Sigmoid colon (tissue), 4 donors: ENCODE data around the gene KRTAP5-10.

ENCODE experiments used
- EP300 ChIP-seq, 4 donors: sonication (generic); formaldehyde crosslinking; IDR thresholded peaks; one replicate each; pipeline ENCODE4 v1.6.1; 2017; ENCODE audit warnings: antibody characterized with exemption in 4 of 4
- POLR2A ChIP-seq, 2 donors: fragments of 450-650 bp; IDR thresholded peaks; one replicate each; pipeline ENCODE4 v1.6.1; 2016; ENCODE audit warnings: antibody characterized with exemption in 2 of 2, mild to moderate bottlenecking in 2 of 2, moderate library complexity in 2 of 2
- POLR2AphosphoS5 ChIP-seq, 4 donors: sonication (generic); formaldehyde crosslinking; IDR thresholded peaks; one replicate each; pipeline ENCODE4 v1.6.1; 2017; ENCODE audit warnings: antibody characterized with exemption in 4 of 4
- TF ChIP-seq, protein P1 (sequence below), 4 experiments: fragments of 450-650 bp in 3 of 4; fragments of 200-600 bp in 1 of 4; IDR thresholded peaks; one replicate each; pipeline ENCODE4 v1.5.1; 2016 to 2019; ENCODE audit warnings: antibody characterized with exemption in 4 of 4, mild to moderate bottlenecking in 3 of 4, moderate library complexity in 2 of 4

DNA sequence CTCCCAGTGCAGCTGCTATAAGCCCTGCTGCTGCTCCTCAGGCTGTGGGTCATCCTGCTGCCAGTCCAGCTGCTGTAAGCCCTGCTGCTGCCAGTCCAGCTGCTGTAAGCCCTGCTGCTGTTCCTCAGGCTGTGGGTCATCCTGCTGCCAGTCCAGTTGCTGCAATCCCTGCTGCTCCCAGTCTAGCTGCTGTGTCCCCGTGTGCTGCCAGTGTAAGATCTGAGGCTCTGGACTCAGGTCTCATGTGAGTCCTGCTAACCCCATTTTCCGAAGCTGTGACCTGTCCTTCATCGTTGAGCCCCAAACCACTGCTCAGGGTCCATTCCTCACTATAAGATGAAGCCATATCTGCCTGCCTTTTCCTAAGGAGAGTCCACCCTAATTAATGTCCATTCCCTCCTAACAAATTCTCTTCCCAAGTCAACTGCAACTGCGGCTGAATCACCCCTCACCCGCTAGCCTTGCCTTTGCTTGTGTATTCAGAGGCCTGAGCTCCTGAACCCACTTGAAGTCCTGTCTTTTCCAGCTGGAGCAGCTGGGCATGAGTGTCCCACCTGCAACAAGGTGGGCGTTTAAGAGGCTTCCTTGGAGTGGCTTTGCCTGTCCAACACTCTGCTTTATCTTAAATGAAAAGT lies 37.7 kb upstream of the KRTAP5-10 start:
- TF ChIP-seq EP300 (IDR thresholded peaks at IDR 0.05), result no peak
- TF ChIP-seq, protein P1, sequence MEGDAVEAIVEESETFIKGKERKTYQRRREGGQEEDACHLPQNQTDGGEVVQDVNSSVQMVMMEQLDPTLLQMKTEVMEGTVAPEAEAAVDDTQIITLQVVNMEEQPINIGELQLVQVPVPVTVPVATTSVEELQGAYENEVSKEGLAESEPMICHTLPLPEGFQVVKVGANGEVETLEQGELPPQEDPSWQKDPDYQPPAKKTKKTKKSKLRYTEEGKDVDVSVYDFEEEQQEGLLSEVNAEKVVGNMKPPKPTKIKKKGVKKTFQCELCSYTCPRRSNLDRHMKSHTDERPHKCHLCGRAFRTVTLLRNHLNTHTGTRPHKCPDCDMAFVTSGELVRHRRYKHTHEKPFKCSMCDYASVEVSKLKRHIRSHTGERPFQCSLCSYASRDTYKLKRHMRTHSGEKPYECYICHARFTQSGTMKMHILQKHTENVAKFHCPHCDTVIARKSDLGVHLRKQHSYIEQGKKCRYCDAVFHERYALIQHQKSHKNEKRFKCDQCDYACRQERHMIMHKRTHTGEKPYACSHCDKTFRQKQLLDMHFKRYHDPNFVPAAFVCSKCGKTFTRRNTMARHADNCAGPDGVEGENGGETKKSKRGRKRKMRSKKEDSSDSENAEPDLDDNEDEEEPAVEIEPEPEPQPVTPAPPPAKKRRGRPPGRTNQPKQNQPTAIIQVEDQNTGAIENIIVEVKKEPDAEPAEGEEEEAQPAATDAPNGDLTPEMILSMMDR (IDR thresholded peaks at IDR 0.05), result no peak
- TF ChIP-seq POLR2A (IDR thresholded peaks at IDR 0.05), result no peak
- TF ChIP-seq POLR2AphosphoS5 (IDR thresholded peaks at IDR 0.05), result no peak
